Measurements from ENCODE around the gene RCSD1. TPM values are rescaled to one million over a fixed set of nuclear protein-coding genes. Genes with fewer than 3 reads are reported as not detected.

Gene RCSD1
- polyA plus RNA-seq, 1 experiment: not detected

GRCh38 chr1:167630568-167631385 is 745 bp downstream of the RCSD1 start:
- Histone ChIP-seq H3K27ac (ENCODE audit: low read depth, low read length) (no peak overlapping the region), H3K9me3 (ENCODE audit: control insufficient read depth, insufficient read depth, low read length) (no peaks in the 10 kb centered on the region; the same call in 1 of the 2 replicates), H3K4me3 (ENCODE audit: low read depth, low read length) (peak overlapping the region; percentile 50), H3K27me3 (ENCODE audit: control insufficient read depth, insufficient read depth, low read length) (peaks cover 57% of the 10 kb centered on the region)
- ChIA-PET POLR2A (no interaction called here), CTCF (no interaction called here)
- no peak for DNase-seq (ENCODE audit: low read depth, low spot score)
- TF ChIP-seq CTCF (IDR thresholded peaks at IDR 0.05; ENCODE audit: low read depth, low read length): no peak

- POLR2A ChIA-PET: no interaction called here
- no peak overlapping the region for H3K4me3 ChIP-seq (ENCODE audit: low read depth, low read length)
- H3K9me3 ChIP-seq (ENCODE audit: control insufficient read depth, insufficient read depth, low read length): no peaks in the 10 kb centered on the region; the same call in 1 of the 2 replicates
- H3K27ac ChIP-seq (ENCODE audit: low read depth, low read length): no peak overlapping the region
- no peak for DNase-seq (ENCODE audit: low read depth, low spot score)
- no peak for TF ChIP-seq CTCF (IDR thresholded peaks at IDR 0.05; ENCODE audit: low read depth, low read length)
- CTCF ChIA-PET: interaction anchor here (0.8 kb wide), 1 partner anchor 56 kb away, joined by 4 read pairs; no protein-coding TSS in a partner anchor
- H3K27me3 ChIP-seq (ENCODE audit: control insufficient read depth, insufficient read depth, low read length): peaks cover 63% of the 10 kb centered on the region
These were observed 1.4 kb downstream of the RCSD1 start for GRCh38 chr1:167631386-167631935.

- CTCF ChIA-PET: interaction anchor here (0.8 kb wide), 1 partner anchor 56 kb away, joined by 4 read pairs; no protein-coding TSS in a partner anchor
- no peak for DNase-seq (ENCODE audit: low read depth, low spot score)
- TF ChIP-seq CTCF (IDR thresholded peaks at IDR 0.05; ENCODE audit: low read depth, low read length): no peak
- Histone ChIP-seq H3K27me3 (ENCODE audit: control insufficient read depth, insufficient read depth, low read length) (peaks cover 67% of the 10 kb centered on the region), H3K4me3 (ENCODE audit: low read depth, low read length) (no peak overlapping the region), H3K27ac (ENCODE audit: low read depth, low read length) (no peak overlapping the region), H3K9me3 (ENCODE audit: control insufficient read depth, insufficient read depth, low read length) (no peaks in the 10 kb centered on the region; the same call in 1 of the 2 replicates)
- POLR2A ChIA-PET: no interaction called here
These were observed 2.0 kb downstream of the RCSD1 start for GRCh38 chr1:167631936-167632614.

GRCh38 chr1:167633258-167633944 is 3.4 kb downstream of the RCSD1 start:
- no peak for TF ChIP-seq CTCF (IDR thresholded peaks at IDR 0.05; ENCODE audit: low read depth, low read length)
- peaks cover 63% of the 10 kb centered on the region for H3K27me3 ChIP-seq (ENCODE audit: control insufficient read depth, insufficient read depth, low read length)
- no peak overlapping the region for H3K27ac ChIP-seq (ENCODE audit: low read depth, low read length)
- no peak overlapping the region for H3K4me3 ChIP-seq (ENCODE audit: low read depth, low read length)
- POLR2A ChIA-PET: no interaction called here
- CTCF ChIA-PET: interaction anchor here (0.6 kb wide), 1 partner anchor 126 kb away, joined by 10 read pairs; no protein-coding TSS in a partner anchor
- H3K9me3 ChIP-seq (ENCODE audit: control insufficient read depth, insufficient read depth, low read length): no peaks in the 10 kb centered on the region; the same call in 1 of the 2 replicates
- DNase-seq (ENCODE audit: low read depth, low spot score): no peak

All from AG04450 (cell line).